Measurements from ENCODE around the gene ANAPC10. TPM values are rescaled to one million over a fixed set of nuclear protein-coding genes. Genes with fewer than 3 reads are reported as not detected.
"Not testable (repeated sequence)": the region's sequence is repeated elsewhere in the genome, so short reads cannot be mapped to it uniquely, and the experiment has no call there.

Gene ANAPC10
- polyA plus RNA-seq (ENCODE audit: insufficient read length) = 27.1 TPM
- long read RNA-seq, donor 1, transcript ANAPC10-209 (5 exons, 1,025 nt) = major isoform, 12 of 22 reads
- long read RNA-seq, donor 1, transcript ANAPC10-201 (5 exons, 868 nt) = minor isoform, 5 of 22 reads
- long read RNA-seq, donor 1, partial matches to known transcripts = 0 of 22 reads
- long read RNA-seq, donor 1, other reads (novel, unspliced or antisense) = 5 of 22 reads
- long read RNA-seq, donor 2, transcript ANAPC10-209 (5 exons, 1,025 nt) = major isoform, 8 of 11 reads
- long read RNA-seq, donor 2, partial matches to known transcripts = 0 of 11 reads
- long read RNA-seq, donor 2, other reads (novel, unspliced or antisense) = 0 of 11 reads
- long read RNA-seq, donor 3, transcript ANAPC10-209 (5 exons, 1,025 nt) = major isoform, 6 of 9 reads
- long read RNA-seq, donor 3, partial matches to known transcripts = 0 of 9 reads
- long read RNA-seq, donor 3, other reads (novel, unspliced or antisense) = 0 of 9 reads
- long read RNA-seq, donor 4 = 0 reads
- long read RNA-seq, donor 5, transcript ANAPC10-201 (5 exons, 868 nt) = minor isoform, 10 of 34 reads
- long read RNA-seq, donor 5, transcript ANAPC10-209 (5 exons, 1,025 nt) = major isoform, 17 of 34 reads
- long read RNA-seq, donor 5, partial matches to known transcripts = 0 of 34 reads
- long read RNA-seq, donor 5, other reads (novel, unspliced or antisense) = 5 of 34 reads
- long read RNA-seq, donor 6, partial matches to known transcripts = 0 of 5 reads
- long read RNA-seq, donor 6, other reads (novel, unspliced or antisense) = 0 of 5 reads
- long read RNA-seq, donor 7, transcript ANAPC10-209 (5 exons, 1,025 nt) = major isoform, 15 of 27 reads
- long read RNA-seq, donor 7, transcript ANAPC10-201 (5 exons, 868 nt) = minor isoform, 6 of 27 reads
- long read RNA-seq, donor 7, partial matches to known transcripts = 5 of 27 reads
- long read RNA-seq, donor 7, other reads (novel, unspliced or antisense) = 0 of 27 reads
- long read RNA-seq, donor 8, transcript ANAPC10-209 (5 exons, 1,025 nt) = major isoform, 5 of 8 reads
- long read RNA-seq, donor 8, partial matches to known transcripts = 0 of 8 reads
- long read RNA-seq, donor 8, other reads (novel, unspliced or antisense) = 0 of 8 reads

- peak; percentile 97 for DNase-seq
Observed at GRCh38 chr4:145097821-145098674, at the start of gene ANAPC10, which contains the start of gene ABCE1. ANAPC10 (minus strand) TSS chr4:145098196; CDS start chr4:145096099, 2,097 bp downstream. ABCE1 (plus strand) TSS chr4:145098311; CDS start chr4:145104413, 6,102 bp downstream.

GRCh38 chr4:145136219-145136618 is 38.2 kb upstream of the ANAPC10 start:
- not testable (repeated sequence) for DNase-seq

GRCh38 chr4:145132511-145133098 is 34.6 kb upstream of the ANAPC10 start:
- no peak for DNase-seq

- no peak for DNase-seq
Observed at GRCh38 chr4:145131848-145132247, 33.9 kb upstream of the ANAPC10 start.

GRCh38 chr4:145130788-145131399 is 32.9 kb upstream of the ANAPC10 start:
- DNase-seq = no peak

- no peak for DNase-seq
Observed at GRCh38 chr4:145130130-145130529, 32.1 kb upstream of the ANAPC10 start.

GRCh38 chr4:145125396-145125795 is 27.4 kb upstream of the ANAPC10 start:
- DNase-seq = no peak

- DNase-seq = no peak
Observed at GRCh38 chr4:145108128-145108527, 10.1 kb upstream of the ANAPC10 start.

- no peak for DNase-seq
Observed at GRCh38 chr4:145107126-145107525, 9.1 kb upstream of the ANAPC10 start.

- no peak for DNase-seq
Observed at GRCh38 chr4:145103496-145103895, 5.5 kb upstream of the ANAPC10 start.

GRCh38 chr4:145102619-145103018 is 4.6 kb upstream of the ANAPC10 start:
- no peak for DNase-seq

- DNase-seq = no peak
Observed at GRCh38 chr4:145101091-145101490, 3.1 kb upstream of the ANAPC10 start.

GRCh38 chr4:145099653-145100052 is 1.7 kb upstream of the ANAPC10 start:
- no peak for DNase-seq

- peak; percentile 32 for DNase-seq
Observed at GRCh38 chr4:145098675-145099037, 660 bp upstream of the ANAPC10 start.

- DNase-seq = no peak
Observed at GRCh38 chr4:145097331-145097820, 620 bp downstream of the ANAPC10 start.

GRCh38 chr4:145093638-145094037 is 4.4 kb downstream of the ANAPC10 start:
- no peak for DNase-seq

GRCh38 chr4:145090380-145090779 is 7.6 kb downstream of the ANAPC10 start:
- no peak for DNase-seq

GRCh38 chr4:145083891-145084605 is 13.9 kb downstream of the ANAPC10 start:
- no peak for DNase-seq

GRCh38 chr4:145081756-145082155 is 16.2 kb downstream of the ANAPC10 start:
- no peak for DNase-seq

GRCh38 chr4:145076469-145076855 is 21.5 kb downstream of the ANAPC10 start:
- DNase-seq = no peak
